Skeletal muscle satellite cell (primary cell): ENCODE results near the gene BARHL1.

Source experiments
- H3K27me3 ChIP-seq: 2 replicates; pipeline ENCODE4 v1.7.0; 2013; ENCODE audit warnings: low read length; ENCODE audit not compliant: control insufficient read depth, insufficient read depth
- H3K36me3 ChIP-seq: 2 replicates; pipeline ENCODE4 v1.7.0; 2013; ENCODE audit warnings: mild to moderate bottlenecking, control low read depth, low read length; ENCODE audit not compliant: insufficient read depth
- H3K4me1 ChIP-seq: 2 replicates; pipeline ENCODE4 v1.7.0; 2013; ENCODE audit warnings: low read length; ENCODE audit not compliant: control insufficient read depth, insufficient read depth
- H3K4me2 ChIP-seq: 2 replicates; pipeline ENCODE4 v1.7.0; 2013; ENCODE audit warnings: mild to moderate bottlenecking, low read length
- H3K4me3 ChIP-seq: 2 replicates; pipeline ENCODE4 v1.7.0; 2013; ENCODE audit warnings: low read length
- H3K9ac ChIP-seq: 2 replicates; pipeline ENCODE4 v1.7.0; 2013; ENCODE audit warnings: mild to moderate bottlenecking, low read depth, low read length, moderate library complexity
- H3K9me3 ChIP-seq: replicated peaks from 2 replicates; pipeline ENCODE4 v1.7.0; 2013; ENCODE audit warnings: mild to moderate bottlenecking, control low read depth, low read length

The BARHL1 gene

DNA sequence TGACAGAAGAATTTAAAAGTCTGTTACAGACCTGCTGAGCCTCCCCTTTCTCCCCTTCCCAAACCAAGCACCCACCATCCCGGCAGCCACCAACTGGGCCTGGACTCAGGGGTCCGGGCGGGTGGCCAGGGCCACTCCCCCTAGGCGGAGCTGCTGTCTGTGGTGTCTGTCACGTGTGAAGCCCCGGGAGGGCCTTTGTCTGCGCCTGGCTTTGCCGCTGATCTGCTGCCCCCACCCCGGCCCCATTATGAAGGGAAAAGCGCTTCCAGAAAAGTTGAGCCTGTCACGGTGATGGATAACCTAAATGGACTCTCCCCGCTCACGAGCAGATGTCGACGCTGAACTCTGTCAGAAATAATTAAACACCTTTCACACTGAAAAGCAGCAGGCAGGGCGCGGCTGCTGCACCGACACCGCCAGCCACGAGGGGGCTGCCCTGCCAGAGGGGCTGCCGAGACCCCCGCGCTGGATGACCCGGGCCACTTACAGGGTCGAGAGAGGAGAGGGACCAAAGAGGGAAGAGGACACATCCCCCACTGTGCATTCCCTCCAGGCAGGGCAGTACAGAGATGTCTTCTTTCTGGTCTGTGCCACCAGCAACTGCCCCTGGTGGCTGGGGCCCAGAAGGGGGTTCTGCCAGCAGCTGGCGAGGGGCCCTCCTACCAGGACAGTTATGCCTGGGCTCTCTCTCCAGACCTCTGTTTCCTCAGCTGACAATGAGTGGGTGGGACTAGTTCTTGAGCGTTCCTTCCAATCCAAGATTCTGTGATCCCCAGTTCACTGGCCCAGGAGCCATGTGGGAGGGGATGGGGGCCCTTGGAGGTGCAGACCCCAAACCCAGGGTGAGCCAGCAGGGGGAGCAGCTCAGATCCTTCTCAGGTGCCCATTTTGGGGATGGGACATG is 36.0 kb upstream of the BARHL1 start:
- Histone ChIP-seq H3K4me2 (peak overlapping the region; percentile 62), H3K36me3 (no peaks in the 10 kb centered on the region), H3K4me3 (peak overlapping the region; percentile 50), H3K9ac (no peak overlapping the region), H3K4me1 (no peaks in the 10 kb centered on the region), H3K9me3 (no peaks in the 10 kb centered on the region), H3K27me3 (peaks cover 74% of the 10 kb centered on the region)

DNA sequence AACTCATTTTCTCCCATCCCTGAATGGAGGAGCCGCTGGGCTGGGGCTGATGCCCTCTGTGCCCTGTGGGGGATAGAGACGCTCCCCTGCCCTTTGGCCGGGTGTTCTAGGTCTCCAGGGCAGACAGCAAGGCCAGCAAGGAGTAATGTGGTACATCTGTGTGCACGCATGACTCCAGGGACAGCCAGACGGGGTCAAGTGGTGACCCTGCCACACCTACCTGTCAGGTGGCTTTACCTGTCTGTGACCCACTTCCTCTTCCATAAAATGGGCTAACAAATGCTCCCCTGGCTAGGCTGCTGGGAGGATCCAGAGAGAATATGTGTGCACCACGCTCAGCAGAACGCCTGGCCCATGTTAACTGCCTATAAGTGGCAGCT is 35.4 kb upstream of the BARHL1 start:
- H3K4me2 ChIP-seq: no peak overlapping the region
- no peak overlapping the region for H3K9ac ChIP-seq
- H3K36me3 ChIP-seq: no peaks in the 10 kb centered on the region
- H3K27me3 ChIP-seq: peaks cover 69% of the 10 kb centered on the region
- H3K4me3 ChIP-seq: no peak overlapping the region
- no peaks in the 10 kb centered on the region for H3K4me1 ChIP-seq
- no peaks in the 10 kb centered on the region for H3K9me3 ChIP-seq

DNA sequence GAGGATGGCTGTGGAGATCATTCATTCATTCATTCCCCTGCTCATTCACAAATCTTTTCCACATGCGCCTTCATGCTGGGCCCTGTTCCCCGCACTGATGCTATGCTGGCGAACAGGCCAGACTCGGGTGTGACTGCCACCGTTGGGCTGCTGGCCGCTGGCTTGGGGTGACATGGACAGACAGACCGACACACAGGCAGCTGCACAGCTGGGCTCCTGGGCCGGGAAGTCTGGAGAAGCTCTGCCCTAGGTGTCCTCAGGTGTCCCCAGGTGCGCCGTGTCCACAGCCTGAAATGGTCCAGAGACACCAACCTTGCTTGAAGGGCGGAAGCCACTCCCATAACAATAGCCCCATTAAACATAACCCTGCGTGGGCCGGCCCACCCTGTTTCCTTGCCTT is 35.0 kb upstream of the BARHL1 start:
- Histone ChIP-seq H3K4me3 (no peak overlapping the region), H3K4me2 (no peak overlapping the region), H3K36me3 (no peaks in the 10 kb centered on the region), H3K4me1 (no peaks in the 10 kb centered on the region), H3K9ac (no peak overlapping the region), H3K27me3 (peaks cover 69% of the 10 kb centered on the region), H3K9me3 (no peaks in the 10 kb centered on the region)

DNA sequence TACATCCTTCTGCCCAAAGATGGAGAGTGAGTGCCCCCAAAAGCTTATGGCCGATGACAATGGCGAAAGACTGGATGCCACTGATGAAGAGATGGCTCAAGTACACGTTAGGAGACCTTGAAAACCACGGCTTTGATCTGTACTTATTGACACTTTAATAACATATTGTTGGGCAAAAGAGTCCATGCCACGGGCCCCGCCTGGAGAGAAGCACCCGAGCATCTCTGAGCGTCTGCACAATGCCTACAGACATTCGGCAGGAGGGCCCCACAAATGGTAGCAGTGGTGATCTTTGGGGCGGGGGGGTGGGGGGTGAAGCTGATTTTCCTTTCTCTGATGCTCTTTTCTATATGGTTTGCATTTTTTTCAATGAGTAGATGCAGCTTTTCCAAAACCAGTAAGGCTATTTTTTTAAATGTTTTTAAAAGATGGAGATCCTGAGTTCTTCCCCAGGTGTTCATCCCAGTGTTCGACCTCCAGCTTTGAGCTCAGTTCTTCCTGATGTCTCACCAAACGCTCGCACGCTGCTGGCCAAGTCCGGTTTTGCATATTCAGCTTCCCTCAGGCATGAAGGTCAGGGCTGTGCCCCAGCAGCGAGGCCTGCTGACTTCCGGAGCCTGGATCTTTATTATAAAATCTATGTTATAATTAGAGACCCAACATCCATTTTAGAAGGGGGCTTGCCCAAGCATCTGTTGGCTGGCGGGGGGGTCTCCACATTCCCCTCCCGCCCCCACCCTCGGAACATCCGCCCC is 34.3 kb upstream of the BARHL1 start:
- Histone ChIP-seq H3K27me3 (peaks cover 65% of the 10 kb centered on the region), H3K9ac (no peak overlapping the region), H3K4me2 (no peak overlapping the region), H3K9me3 (no peaks in the 10 kb centered on the region), H3K36me3 (no peaks in the 10 kb centered on the region), H3K4me1 (no peaks in the 10 kb centered on the region), H3K4me3 (no peak overlapping the region)

DNA sequence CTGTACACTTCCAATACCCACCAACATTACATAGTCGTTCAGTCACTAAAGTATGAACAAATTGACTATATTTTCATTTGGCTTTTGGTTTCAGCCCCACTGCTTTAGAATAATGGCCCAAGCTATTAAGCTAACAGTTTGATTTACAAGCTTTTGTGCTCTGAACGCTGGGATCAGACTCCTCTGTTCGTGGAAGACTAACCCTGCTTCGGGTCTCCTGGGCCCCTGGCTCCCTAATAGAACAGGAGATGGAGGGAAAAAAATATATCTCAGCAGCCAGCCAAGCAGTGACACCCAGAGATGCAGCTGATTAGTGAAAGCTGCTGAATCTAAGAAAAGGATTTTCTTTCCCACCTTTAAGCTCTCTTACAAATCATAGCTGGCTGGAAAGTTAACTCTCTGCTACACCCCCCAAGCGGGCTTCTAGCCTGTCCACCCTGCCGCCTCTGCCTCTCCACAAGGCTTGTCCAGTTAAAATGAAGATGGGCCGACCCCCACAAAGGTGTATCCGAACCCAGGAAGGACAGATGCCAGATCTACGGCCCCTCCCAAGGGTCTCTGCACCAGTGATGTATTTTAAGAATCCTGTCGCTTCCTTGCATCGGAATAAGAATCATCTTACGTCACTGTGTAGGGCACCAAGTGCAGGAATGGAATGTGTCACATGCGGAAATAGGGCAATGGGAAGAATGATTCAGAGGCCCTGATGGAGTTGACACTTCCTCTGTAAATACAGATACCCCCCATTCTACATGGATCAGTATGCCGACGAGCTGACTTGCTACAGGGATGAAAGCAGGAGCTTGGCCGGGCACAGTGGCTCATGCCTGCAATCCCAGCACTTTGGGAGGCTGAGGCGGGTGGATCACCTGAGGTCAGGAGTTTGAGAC is 33.4 kb upstream of the BARHL1 start:
- no peaks in the 10 kb centered on the region for H3K36me3 ChIP-seq
- H3K4me3 ChIP-seq: no peak overlapping the region
- H3K9ac ChIP-seq: no peak overlapping the region
- H3K27me3 ChIP-seq: peaks cover 60% of the 10 kb centered on the region
- H3K4me2 ChIP-seq: no peak overlapping the region
- no peaks in the 10 kb centered on the region for H3K9me3 ChIP-seq
- no peaks in the 10 kb centered on the region for H3K4me1 ChIP-seq

DNA sequence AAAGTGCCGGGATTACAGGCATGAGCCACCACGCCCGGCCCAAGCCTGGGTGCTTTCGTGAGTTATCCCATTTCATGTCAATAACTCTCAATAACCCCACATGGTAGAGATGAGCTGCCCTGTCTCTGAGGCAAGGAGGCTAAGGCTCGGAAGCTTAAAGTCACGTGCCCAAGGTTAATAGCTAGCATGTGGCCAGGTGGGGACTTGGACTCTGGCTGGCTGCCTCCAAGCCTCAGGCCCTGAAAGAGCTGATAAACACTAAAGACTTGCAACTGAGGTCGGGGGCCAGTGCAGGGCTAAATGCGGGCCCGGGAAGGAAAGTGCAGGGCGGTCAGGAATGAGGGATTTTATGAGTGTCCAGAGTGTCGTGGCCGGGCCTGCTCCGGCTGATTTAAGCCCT is 30.9 kb upstream of the BARHL1 start:
- no peak overlapping the region for H3K4me2 ChIP-seq
- no peak overlapping the region for H3K9ac ChIP-seq

DNA sequence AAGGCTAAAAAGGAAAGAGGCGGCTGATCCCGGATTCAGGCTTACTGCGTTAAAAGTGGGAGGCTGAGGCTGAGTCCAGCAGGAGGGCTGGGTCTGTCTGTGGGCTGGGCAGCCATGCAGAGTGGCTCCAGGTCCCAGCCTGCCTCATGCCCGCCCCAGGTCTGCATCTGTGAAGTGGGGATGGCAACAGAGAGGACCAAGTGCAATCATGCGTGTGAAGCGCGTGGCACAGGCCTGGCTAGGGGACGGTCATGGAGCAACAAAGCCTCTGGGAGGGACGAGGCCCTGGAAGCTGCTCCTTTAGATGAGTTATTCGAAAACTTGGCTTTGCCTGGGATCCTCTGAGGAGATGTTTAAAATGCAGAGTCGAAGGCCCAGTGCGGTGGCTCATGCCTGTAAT is 30.4 kb upstream of the BARHL1 start:
- Histone ChIP-seq H3K4me2 (no peak overlapping the region), H3K4me1 (no peaks in the 10 kb centered on the region), H3K9me3 (no peaks in the 10 kb centered on the region), H3K27me3 (peaks cover 43% of the 10 kb centered on the region), H3K36me3 (no peaks in the 10 kb centered on the region), H3K9ac (no peak overlapping the region), H3K4me3 (no peak overlapping the region)

More for the DNA sequence above, 30.9 kb upstream of the BARHL1 start:
- Histone ChIP-seq H3K4me3 (no peak overlapping the region), H3K27me3 (peaks cover 45% of the 10 kb centered on the region), H3K36me3 (no peaks in the 10 kb centered on the region), H3K9me3 (no peaks in the 10 kb centered on the region), H3K4me1 (no peaks in the 10 kb centered on the region)

DNA sequence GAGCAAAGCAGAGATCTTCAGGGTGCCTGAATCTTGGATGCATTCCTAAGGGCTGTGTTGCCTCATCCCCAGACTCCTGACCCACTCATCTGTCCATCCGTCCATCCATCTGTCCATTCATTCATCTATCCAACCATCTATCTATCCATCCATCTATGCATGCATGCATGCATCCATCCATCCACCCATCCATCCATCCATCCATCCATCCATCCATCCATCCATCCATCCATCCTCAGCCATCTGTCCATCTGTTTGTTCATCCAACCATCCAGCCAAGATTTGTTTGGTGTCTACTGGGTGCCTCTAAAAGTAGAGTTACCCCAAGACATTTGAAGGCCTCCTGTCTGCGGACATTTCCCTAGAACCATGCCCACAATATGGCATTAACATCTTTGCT is 27.7 kb upstream of the BARHL1 start:
- H3K4me3 ChIP-seq: no peak overlapping the region
- H3K4me2 ChIP-seq: no peak overlapping the region
- no peaks in the 10 kb centered on the region for H3K36me3 ChIP-seq
- H3K27me3 ChIP-seq: peaks cover 43% of the 10 kb centered on the region
- no peaks in the 10 kb centered on the region for H3K9me3 ChIP-seq
- no peak overlapping the region for H3K9ac ChIP-seq
- H3K4me1 ChIP-seq: no peaks in the 10 kb centered on the region

DNA sequence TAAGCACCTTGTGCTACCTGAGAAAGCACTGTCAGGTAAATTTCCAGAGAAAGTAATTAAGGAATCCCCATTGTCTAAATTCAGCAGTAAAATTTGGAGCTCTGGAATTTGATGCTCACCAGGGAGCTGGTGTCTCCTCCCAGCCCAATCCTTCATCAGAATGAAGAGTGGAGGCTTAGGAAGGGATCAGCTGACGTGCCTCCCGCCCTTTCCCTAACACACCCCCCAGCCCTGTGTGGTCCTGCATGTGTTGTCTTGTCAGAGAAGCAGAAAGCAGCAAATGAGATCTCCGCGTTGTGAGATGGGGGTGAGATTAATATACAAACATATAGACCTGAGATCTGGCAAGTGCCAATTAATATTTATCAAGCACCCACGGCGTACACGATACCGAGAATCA is 26.9 kb upstream of the BARHL1 start:
- no peak overlapping the region for H3K4me2 ChIP-seq
- no peak overlapping the region for H3K4me3 ChIP-seq
- H3K27me3 ChIP-seq: peaks cover 46% of the 10 kb centered on the region
- no peaks in the 10 kb centered on the region for H3K9me3 ChIP-seq
- no peaks in the 10 kb centered on the region for H3K36me3 ChIP-seq
- H3K4me1 ChIP-seq: no peaks in the 10 kb centered on the region
- H3K9ac ChIP-seq: no peak overlapping the region

DNA sequence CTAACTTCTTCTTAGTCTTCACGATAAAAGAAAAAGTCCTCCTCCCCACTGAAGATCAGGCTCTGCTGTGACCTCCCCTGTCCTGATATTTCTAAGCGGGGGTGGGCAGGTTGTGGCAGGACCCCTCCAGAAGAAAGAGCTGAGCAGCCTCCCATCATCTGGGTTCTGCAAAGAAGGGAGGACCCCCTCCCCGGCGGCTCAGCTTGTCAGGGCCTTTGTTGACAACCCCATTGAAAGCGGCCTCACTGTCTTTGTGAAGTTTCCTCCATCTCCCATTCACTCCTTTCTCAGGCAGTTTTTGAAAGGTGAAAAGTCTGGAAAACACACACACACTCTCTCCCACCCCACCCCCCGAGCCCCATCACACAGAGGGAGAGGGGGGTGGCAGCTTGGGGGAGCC is 26.2 kb upstream of the BARHL1 start:
- Histone ChIP-seq H3K27me3 (peaks cover 48% of the 10 kb centered on the region), H3K36me3 (no peaks in the 10 kb centered on the region), H3K4me3 (no peak overlapping the region), H3K9me3 (no peaks in the 10 kb centered on the region), H3K9ac (no peak overlapping the region), H3K4me2 (no peak overlapping the region), H3K4me1 (no peaks in the 10 kb centered on the region)

DNA sequence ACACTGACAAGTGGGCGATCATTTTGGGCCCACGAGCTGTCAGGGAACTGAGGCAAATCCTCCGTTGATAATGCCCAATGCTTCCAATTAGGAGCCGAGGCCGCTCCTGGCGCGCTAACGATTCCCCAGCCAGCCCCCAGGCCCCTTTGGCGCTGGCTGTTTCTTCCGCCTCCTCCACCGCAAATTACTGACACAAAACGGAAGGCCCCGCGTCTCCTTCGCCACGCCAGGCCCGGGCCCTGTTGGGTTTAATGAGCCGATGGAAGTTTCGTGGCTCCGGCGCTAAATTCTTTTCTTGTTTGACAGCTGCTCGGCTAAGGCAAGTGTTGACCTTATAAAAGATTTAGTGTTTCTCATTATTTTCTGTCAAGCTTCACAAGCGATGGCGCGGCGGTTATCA is 25.7 kb upstream of the BARHL1 start:
- Histone ChIP-seq H3K4me2 (no peak overlapping the region), H3K36me3 (no peaks in the 10 kb centered on the region), H3K9me3 (no peaks in the 10 kb centered on the region), H3K9ac (no peak overlapping the region), H3K27me3 (peaks cover 53% of the 10 kb centered on the region), H3K4me3 (no peak overlapping the region), H3K4me1 (no peaks in the 10 kb centered on the region)
